Panc1 (cell line): ENCODE results near the gene ADGRE1. TPM values are rescaled to one million over a fixed set of nuclear protein-coding genes. Genes with fewer than 3 reads are reported as not detected.

Source experiments
- ATAC-seq: fragments of 200-7000 bp; cut with Tn5 transposase; 2 replicates; pipeline ENCODE4 v1.9.1; 2020; ENCODE audit warnings: mild to moderate bottlenecking, moderate library complexity
- BruUV-seq: library from RNA; stranded (reverse); fragments of 400-500 nt; replicated peaks from 2 replicates; lab custom pipeline; 2021; lab: Mats Ljungman, UMichigan
- CTCF ChIA-PET: fragments of 300-600 bp; sonication (Branson Sonifier 250); formaldehyde crosslinking; loops from one replicate; lab custom pipeline; 2022; ENCODE audit warnings: antibody characterized with exemption; lab: Charles Lee
- POLR2A ChIA-PET: fragments of 300-600 bp; sonication (Branson Sonifier 250); formaldehyde crosslinking; loops from one replicate; lab custom pipeline; 2022; ENCODE audit warnings: antibody characterized with exemption; lab: Charles Lee
- DNase-seq: peaks from one replicate; pipeline ENCODE4 v3.0.0-alpha.2; 2010; ENCODE audit warnings: low read depth, low spot score
- H3K27ac ChIP-seq: 2 replicates; pipeline ENCODE4 v1.5.1; 2011; ENCODE audit warnings: mild to moderate bottlenecking, low read length, inconsistent platforms
- H3K27me3 ChIP-seq: fragments of 200-500 bp; sonication (Bioruptor generic); 2 replicates; pipeline ENCODE4 v1.6.0; 2014; ENCODE audit warnings: low read length, inconsistent platforms; ENCODE audit not compliant: control insufficient read depth, insufficient read depth
- H3K36me3 ChIP-seq: fragments of 200-500 bp; sonication (Bioruptor generic); 2 replicates; pipeline ENCODE4 v1.5.1; 2014; ENCODE audit warnings: inconsistent platforms, mild to moderate bottlenecking, low read length, moderate library complexity; ENCODE audit not compliant: control insufficient read depth, insufficient read depth
- H3K4me1 ChIP-seq: 2 replicates; pipeline ENCODE4 v1.5.1; 2011; ENCODE audit warnings: inconsistent platforms, mild to moderate bottlenecking, low read length, moderate library complexity; ENCODE audit not compliant: control insufficient read depth, insufficient read depth
- H3K4me3 ChIP-seq, 2 experiments: 2 replicates each; pipeline ENCODE4 v1.5.1; 2011 to 2012; ENCODE audit warnings: low read depth in 2 of 2, low read length in 2 of 2, mild to moderate bottlenecking in 2 of 2, inconsistent platforms in 1 of 2, moderate library complexity in 1 of 2
- H3K9me3 ChIP-seq: fragments of 200-500 bp; sonication (Bioruptor generic); 2 replicates; pipeline ENCODE4 v1.5.1; 2014; ENCODE audit warnings: low read depth, mild to moderate bottlenecking, inconsistent platforms, low read length, moderate library complexity; ENCODE audit not compliant: control insufficient read depth, insufficient read depth
- POLR2AphosphoS5 ChIP-seq: IDR thresholded peaks from 2 replicates; pipeline ENCODE4 v1.6.1; 2012; ENCODE audit warnings: mild to moderate bottlenecking, low read depth, low read length, moderate library complexity
- SIN3A ChIP-seq: IDR thresholded peaks from 2 replicates; pipeline ENCODE4 v1.6.1; 2012; ENCODE audit warnings: low read depth, mild to moderate bottlenecking, low read length, moderate library complexity, borderline replicate concordance; ENCODE audit not compliant: insufficient read depth
- TCF7L2 ChIP-seq: IDR thresholded peaks from 2 replicates; pipeline ENCODE4 v1.6.1; 2011; ENCODE audit warnings: mild to moderate bottlenecking, low read depth, low read length, inconsistent platforms
- in situ Hi-C: cut with HindIII; loops from 2 replicates; pipeline ENCODE4 v1.10.0; 2016; ENCODE audit warnings: low sequenced_read_pairs, low pct_unique_long_range_greater_than_20kb
- intact Hi-C: fragments of 100-400 bp; cut with micrococcal nuclease; formaldehyde crosslinking; loops from one replicate; pipeline ENCODE4 v1.10.0; 2022; ENCODE audit not compliant: unreplicated experiment
- total RNA-seq: library from RNA; stranded (reverse); gene quantifications from one replicate; pipeline ENCODE4 v1.2.1, GENCODE V29; 2021; ENCODE audit not compliant: unreplicated experiment
- TF ChIP-seq, protein P1 (sequence below), 2 experiments: IDR thresholded peaks; 2 replicates each; pipeline ENCODE4 v1.6.1; 2011 to 2012; ENCODE audit warnings: low read depth in 2 of 2, control low read depth in 1 of 2, low read length in 1 of 2, mild to moderate bottlenecking in 1 of 2, moderate library complexity in 1 of 2; ENCODE audit not compliant: insufficient read depth in 1 of 2
- TF ChIP-seq, protein P2 (sequence below): fragments of 450-650 bp; IDR thresholded peaks from 2 replicates; pipeline ENCODE4 v1.5.1; 2017; ENCODE audit warnings: mild to moderate bottlenecking

The ADGRE1 gene
- total RNA-seq, 1 experiment from 2014 or later, result 0.08 TPM

DNA sequence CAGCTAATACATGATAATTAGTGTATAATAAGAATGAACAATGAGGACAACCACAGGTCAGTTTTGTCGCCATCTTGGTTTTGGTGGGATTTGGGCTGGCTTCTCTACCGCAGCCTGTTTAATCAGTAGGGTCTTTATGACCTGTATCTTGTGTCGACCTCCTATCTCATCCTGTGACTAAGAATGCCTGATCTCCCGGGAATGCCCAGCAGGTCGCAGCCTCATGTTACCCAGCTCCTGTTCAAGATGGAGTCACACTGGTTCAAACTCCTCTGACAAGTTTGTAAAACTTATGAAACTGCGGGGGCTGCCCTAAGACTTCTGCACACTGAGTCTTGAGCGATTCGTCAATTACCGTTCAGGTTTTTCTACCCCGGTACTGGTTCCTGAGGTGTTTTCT, 21.5 kb upstream of the ADGRE1 start:
- Histone ChIP-seq H3K4me3 (no peak overlapping the region), H3K27me3 (no peaks in the 10 kb centered on the region), H3K4me1 (no peaks in the 10 kb centered on the region), H3K9me3 (no peaks in the 10 kb centered on the region), H3K36me3 (no peaks in the 10 kb centered on the region), H3K27ac (no peak overlapping the region)
- TF ChIP-seq, protein P1, sequence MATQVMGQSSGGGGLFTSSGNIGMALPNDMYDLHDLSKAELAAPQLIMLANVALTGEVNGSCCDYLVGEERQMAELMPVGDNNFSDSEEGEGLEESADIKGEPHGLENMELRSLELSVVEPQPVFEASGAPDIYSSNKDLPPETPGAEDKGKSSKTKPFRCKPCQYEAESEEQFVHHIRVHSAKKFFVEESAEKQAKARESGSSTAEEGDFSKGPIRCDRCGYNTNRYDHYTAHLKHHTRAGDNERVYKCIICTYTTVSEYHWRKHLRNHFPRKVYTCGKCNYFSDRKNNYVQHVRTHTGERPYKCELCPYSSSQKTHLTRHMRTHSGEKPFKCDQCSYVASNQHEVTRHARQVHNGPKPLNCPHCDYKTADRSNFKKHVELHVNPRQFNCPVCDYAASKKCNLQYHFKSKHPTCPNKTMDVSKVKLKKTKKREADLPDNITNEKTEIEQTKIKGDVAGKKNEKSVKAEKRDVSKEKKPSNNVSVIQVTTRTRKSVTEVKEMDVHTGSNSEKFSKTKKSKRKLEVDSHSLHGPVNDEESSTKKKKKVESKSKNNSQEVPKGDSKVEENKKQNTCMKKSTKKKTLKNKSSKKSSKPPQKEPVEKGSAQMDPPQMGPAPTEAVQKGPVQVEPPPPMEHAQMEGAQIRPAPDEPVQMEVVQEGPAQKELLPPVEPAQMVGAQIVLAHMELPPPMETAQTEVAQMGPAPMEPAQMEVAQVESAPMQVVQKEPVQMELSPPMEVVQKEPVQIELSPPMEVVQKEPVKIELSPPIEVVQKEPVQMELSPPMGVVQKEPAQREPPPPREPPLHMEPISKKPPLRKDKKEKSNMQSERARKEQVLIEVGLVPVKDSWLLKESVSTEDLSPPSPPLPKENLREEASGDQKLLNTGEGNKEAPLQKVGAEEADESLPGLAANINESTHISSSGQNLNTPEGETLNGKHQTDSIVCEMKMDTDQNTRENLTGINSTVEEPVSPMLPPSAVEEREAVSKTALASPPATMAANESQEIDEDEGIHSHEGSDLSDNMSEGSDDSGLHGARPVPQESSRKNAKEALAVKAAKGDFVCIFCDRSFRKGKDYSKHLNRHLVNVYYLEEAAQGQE (IDR thresholded peaks at IDR 0.05; ENCODE audit: insufficient read depth in 1 of 2, low read depth in 2 of 2, low read length in 1 of 2), result no peak
- no peak for TF ChIP-seq TCF7L2
- no peak for TF ChIP-seq POLR2AphosphoS5
- TF ChIP-seq, protein P2, sequence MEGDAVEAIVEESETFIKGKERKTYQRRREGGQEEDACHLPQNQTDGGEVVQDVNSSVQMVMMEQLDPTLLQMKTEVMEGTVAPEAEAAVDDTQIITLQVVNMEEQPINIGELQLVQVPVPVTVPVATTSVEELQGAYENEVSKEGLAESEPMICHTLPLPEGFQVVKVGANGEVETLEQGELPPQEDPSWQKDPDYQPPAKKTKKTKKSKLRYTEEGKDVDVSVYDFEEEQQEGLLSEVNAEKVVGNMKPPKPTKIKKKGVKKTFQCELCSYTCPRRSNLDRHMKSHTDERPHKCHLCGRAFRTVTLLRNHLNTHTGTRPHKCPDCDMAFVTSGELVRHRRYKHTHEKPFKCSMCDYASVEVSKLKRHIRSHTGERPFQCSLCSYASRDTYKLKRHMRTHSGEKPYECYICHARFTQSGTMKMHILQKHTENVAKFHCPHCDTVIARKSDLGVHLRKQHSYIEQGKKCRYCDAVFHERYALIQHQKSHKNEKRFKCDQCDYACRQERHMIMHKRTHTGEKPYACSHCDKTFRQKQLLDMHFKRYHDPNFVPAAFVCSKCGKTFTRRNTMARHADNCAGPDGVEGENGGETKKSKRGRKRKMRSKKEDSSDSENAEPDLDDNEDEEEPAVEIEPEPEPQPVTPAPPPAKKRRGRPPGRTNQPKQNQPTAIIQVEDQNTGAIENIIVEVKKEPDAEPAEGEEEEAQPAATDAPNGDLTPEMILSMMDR, result no peak
- no peak for ATAC-seq
- POLR2A ChIA-PET, result no interaction called here
- BruUV-seq, result no TSS peak
- CTCF ChIA-PET, result interaction anchor here (0.5 kb wide), 1 partner anchor 138 kb away, joined by 5 read pairs; no protein-coding TSS in a partner anchor
- intact Hi-C loops (no loop called here), in situ Hi-C loops (no loop called here)
- no peak for DNase-seq

DNA sequence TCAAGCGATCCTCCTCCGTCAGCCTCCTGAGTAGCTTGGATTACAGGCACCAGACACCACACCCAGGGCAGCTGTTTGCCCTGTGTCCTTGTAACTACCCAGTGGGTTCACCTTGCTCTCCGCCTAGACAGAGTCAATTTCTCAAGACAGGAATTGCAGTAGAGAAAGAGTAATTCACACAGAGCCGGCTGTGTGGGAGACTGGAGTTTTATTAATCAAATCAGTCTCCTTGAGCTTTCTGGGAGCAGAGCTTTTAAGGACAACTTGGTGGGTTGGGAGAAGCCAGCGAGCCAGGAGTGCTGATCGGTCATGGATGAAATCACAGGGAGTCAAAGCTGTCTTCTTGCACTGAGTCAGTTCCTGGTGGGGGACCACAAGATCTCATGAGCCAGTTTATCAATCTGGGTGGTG, 20.6 kb upstream of the ADGRE1 start:
- POLR2A ChIA-PET, result no interaction called here
- in situ Hi-C loops, result no loop called here

More for the DNA sequence above, 20.6 kb upstream of the ADGRE1 start:
- TF ChIP-seq, protein P1 (IDR thresholded peaks at IDR 0.05; ENCODE audit: insufficient read depth in 1 of 2, low read depth in 2 of 2, low read length in 1 of 2), result no peak
- TF ChIP-seq TCF7L2 (no peak), POLR2AphosphoS5 (no peak), SIN3A (no peak)
- TF ChIP-seq, protein P2, result no peak
- DNase-seq (no peak), ATAC-seq (no peak)
- H3K4me3 ChIP-seq, result no peak overlapping the region
- CTCF ChIA-PET, result no interaction called here
- no peaks in the 10 kb centered on the region for H3K36me3 ChIP-seq
- H3K4me1 ChIP-seq, result no peaks in the 10 kb centered on the region
- no peak overlapping the region for H3K27ac ChIP-seq
- intact Hi-C loops, result no loop called here
- no peaks in the 10 kb centered on the region for H3K27me3 ChIP-seq
- no TSS peak for BruUV-seq
- H3K9me3 ChIP-seq, result no peaks in the 10 kb centered on the region
